DLD1 (cell line): ENCODE data around the gene MAGEB1.

ENCODE experiments used
- in situ Hi-C: cut with HindIII; loops from 2 replicates; pipeline ENCODE4 v1.10.0; 2017; ENCODE audit warnings: low sequenced_read_pairs

The MAGEB1 gene

DNA sequence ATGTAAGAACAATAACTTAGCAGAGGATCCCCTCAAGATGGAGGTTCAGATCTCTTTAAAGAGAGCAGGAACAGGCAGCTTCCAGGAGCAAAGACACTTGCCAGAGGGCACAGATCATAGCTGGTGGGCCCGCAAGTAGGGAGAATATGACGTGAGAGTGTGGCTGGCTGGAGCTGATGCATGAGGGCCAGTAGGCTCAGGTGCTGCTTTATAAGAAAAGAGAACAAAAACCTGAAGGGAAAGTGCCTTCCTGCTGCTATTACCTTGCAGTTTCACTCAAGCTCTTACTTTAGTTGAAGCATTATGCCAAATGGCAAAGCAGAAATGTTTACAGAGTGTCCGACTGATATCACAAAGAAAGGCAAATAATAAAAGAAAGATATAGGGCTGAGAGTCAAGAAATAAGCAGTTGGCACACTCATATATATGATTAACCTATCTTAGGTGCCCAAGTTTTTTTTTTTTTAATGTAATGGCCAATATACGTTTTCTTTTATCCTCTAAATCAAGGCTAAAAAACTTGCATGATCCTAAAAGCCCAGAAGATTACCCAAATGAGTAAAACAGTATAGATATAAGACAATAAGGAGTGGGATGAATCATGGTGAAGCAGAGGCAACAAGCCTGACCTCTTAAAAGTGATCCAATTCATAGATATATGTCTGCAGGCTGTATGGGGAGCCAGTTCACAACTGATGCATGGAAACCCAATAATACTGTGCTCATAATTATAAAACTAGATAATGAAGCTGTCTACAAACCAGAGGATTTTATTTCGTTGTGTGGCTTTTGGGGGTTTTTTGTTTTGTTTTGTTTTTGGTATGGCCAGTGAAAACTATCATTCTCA, 49.7 kb downstream of the MAGEB1 start:
- in situ Hi-C loops: no loop called here

DNA sequence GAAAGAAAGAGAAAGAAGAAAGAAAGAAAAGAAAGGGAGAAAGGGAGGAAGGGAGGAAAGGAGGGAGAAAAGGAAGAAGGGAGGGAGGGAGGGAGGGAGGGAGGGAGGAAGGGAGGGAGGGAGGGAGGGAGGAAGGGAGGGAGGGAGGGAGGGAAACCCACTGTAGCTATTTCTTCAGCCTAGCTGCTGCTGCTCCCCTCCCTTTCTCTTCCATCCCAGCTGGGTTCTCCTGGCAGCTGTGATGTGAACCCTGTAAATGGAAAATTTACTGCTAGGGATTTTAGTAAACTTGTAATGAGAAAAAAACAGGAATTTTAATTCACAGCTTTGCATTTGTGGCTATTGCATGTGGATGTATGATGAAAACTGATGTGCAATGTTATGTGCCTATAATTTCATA, 54.3 kb downstream of the MAGEB1 start:
- in situ Hi-C loops: no loop called here
